Activated naive CD4-positive, alpha-beta T cell treated with anti-CD3 and anti-CD28 coated beads, Interleukin-2, amount 50 U/mL, for 16 hours (primary cell): ENCODE data around the gene MYRFL.
"Not testable (repeated sequence)": the region's sequence is repeated elsewhere in the genome, so short reads cannot be mapped to it uniquely, and the experiment has no call there.

ENCODE experiments used
- DNase-seq: peaks from one replicate; pipeline ENCODE4 v3.0.0-alpha.2; 2020

The MYRFL gene

DNA sequence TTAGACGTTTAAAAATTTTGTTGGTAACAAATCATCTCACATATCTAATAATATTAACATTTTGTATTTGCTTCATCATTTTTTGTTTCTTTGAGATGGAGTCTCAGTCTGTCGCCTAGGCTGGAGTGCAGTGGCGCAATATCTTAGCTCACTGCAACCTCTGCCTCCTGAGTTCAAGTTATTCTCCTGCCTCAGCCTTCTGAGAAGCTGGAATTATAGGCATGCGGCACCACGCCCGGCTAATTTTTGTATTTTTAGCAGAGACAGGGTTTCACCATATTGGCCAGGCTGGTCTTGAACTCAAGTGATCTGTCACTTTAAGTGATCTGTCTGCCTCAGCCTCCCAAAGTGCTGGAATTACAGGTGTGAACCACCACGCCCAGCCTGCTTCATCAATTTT lies 169.1 kb downstream of the MYRFL start:
- not testable (repeated sequence) for DNase-seq

DNA sequence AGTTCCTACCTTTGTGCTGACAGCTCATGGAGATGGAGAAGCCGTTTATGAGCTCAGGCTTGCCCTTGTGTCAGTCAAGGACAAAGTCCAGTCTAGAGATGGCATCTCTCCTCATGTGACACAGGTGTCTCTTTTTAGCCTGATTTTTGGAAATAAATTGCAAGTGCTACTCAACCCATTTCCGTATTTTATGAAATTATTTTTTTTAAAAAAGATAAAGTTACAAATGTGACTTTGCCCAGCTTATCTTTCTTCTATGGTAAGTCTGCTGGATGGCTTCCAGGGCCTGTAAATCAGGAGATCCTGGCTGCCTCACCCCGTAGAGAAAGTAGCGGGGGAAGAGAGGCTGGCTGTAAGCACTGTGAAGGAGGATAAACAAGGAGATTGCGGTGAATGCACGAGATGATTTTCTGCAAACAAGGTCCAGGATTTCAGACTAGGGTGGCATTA lies 169.7 kb downstream of the MYRFL start:
- DNase-seq, result no peak

DNA sequence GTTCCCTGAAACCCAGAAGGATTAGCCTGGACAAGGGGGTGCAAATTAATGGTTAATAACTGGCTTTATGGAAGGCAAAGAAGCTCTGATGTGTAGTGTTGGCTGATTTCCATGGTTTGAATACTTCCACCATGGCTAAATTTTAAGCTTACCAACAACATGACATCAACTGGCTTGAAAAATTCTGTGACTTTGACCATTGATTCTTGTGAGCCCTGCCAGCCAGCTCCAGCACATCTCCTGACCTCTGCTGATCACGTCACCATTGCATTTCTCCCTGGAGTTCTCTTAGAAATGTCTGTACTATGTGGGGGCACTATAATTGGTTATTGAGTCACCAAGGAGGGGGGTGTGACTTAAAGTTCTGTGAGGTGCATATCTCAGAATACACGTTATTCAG lies 171.2 kb downstream of the MYRFL start:
- no peak for DNase-seq

DNA sequence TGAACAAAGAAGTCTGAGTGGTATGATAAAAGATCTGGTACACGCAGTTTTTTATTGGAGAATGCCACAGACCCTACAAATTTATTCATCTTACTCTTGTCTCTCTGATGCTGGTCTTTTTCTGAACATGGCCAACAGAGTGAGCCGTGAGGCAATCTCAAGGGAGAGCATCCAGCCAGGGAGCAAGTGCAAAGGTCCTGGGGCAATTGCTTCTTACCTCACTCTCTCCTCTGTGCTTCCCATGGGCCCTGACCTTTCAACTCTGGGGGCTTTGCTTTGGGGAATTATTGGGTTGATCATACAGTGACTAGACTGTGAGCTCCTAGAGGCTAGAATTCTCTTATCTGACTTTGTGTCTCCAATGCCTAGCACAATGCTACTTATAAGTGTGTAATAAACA lies 171.7 kb downstream of the MYRFL start:
- DNase-seq, result no peak

DNA sequence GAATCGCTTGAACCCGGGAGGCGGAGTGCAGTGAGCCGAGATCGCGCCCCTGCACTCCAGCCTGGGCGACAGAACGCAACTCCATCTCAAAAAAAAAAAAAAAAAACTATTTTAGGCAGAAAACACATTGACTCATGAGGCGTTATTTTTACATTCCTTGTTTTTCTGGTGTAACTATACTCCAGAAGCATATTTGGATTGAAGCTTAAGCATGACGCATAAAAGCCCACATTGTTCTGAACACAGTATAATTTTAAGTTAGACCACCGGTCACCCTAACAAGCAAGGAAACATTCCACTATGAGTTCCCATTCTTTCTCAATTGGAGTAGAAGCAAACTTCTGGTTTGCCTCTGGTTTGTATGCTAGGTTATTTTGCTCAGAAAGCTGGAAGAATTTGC lies 173.0 kb downstream of the MYRFL start:
- DNase-seq, result no peak

DNA sequence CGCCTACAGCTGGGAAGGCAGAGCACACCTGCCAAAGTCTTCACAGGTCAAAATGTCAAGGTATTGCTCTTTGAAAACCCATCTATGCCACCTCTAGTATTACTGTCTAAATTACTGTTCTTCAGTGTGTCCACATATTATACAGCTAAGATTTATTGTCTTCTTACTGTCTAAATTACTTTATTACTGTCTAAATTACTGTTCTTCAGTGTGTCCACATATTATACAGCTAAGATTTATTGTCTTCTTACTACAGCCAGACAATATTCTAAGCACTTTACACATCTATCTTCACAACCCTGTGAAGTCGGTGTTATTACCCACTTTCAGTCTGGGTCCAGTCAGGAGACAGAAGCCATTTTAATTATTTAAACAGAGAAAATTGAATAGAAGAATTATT lies 173.9 kb downstream of the MYRFL start:
- DNase-seq, result no peak

DNA sequence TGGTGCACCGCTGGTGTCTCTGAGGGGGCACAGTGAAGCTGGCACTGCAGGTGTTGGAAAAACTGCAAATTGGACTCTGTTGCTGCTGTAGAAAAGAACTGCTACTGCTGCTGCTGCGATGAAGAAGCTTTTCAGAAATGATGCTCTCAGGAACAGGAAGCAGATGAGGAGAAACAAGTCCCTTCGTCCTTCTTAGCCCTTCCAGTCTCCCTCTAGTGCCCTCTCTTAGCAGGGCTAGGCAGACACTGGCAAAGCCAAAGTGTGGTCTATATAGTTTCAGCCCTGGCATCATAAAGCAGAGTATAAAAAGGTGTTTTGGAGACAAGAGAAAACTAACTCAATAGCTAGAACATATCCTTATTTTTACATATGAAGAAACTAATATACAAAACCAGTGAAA lies 174.5 kb downstream of the MYRFL start:
- no peak for DNase-seq

DNA sequence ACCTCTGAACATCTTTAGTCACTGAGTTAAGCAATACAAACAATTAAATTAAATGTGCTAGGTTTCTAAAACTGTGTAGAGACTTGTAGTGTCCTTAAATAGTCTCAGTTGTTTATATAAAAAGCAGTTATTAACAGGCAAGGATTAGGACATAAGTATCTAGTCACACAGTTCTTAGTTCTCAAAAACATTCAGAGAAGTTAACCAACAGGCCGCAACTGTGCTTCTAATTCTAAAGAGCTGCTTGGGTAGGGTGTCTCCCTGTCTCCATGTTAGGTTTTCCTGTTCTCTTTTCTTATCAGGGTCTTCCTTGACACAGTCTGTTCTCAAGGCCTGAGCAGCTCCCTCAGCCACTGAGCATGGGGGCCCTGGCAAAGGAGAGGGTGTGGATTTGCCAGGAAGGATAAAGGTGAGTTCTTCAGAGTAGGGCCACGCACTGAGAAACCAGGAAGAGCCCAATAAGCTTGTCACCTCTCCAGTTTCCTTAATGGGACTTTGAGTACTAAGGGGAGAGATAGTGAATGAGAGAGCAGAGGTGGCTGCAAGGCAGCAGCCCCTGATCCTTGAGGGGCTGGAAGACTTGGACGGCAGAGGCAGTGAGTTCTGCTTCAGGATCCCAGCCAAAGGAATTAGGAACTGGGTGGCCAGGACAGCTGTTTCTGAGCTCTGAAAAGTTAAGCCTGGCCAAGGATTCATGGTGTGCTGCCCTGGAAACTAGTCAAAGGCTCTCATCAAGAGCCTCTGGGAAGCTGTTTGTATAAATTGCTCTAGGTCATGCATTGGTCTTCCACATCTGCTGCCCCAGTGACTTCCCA lies 177.3 kb downstream of the MYRFL start:
- DNase-seq, result no peak

DNA sequence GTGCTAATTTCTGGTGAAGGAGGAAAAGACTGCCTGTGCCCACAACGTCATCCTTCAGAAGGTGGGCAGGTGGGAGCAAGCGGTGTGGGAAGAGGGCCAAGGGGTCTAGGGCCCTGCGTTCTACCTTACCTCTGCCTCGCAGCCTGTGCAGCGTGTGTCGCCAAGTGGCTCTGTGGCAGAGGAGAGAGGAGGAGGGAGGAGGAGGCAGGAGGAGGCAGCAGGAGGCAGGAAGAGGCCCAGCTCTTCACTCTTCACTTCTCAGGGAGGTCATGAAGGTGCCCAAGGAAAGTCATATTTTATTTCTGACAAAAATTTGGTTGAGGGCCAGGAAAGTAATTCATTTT lies 177.9 kb downstream of the MYRFL start:
- no peak for DNase-seq

DNA sequence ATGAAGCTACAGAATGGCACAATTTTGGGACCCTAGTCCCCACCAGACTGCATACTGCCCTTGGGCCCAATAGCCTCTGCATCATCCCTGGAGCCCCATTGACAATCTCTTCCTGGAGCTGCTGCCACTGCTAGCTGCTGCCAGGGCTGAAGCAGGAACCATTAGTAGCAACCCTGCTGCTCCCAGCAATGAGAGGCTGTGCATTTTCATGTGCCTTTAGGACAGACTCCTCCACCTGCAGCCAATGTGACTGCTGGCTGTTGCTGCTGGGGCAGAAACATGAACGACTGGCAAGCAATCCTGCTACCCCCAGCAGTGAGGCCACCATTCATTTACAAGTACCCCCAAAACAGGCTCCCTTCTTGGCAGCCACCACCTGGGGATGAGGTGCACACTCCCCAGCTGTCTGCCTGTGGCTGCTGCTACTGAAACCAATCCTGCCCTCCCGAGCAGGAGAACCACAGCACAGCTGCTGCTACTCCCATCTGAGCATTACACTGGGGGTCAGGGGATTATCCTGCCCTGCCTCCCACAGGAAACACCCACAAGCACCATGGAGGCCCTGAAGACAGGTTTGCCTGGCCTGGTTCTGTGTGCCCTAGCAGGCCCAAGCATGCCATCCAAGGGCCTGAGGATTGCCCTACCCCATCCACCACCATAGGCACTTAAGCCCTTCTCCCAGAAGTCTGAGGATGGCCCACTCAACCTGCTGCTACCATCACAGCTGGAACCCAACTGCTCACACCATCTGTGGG lies 181.0 kb downstream of the MYRFL start:
- no peak for DNase-seq

DNA sequence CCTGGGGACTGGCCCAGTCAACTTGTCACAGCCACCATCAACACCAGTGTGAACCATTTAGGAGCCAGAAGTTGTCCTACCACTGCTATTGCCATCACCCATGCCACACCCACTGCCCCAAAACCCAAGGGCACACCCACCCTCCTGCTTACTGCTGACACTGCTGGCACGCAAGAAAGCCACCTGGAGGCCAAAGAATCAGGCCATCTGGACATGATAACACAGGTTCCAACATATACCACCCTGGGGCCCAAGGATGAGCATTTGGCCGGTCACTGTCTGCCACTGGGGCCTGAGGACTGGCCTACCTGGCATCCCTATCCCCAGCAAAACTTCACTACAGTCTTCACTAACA lies 181.6 kb downstream of the MYRFL start:
- DNase-seq, result no peak

DNA sequence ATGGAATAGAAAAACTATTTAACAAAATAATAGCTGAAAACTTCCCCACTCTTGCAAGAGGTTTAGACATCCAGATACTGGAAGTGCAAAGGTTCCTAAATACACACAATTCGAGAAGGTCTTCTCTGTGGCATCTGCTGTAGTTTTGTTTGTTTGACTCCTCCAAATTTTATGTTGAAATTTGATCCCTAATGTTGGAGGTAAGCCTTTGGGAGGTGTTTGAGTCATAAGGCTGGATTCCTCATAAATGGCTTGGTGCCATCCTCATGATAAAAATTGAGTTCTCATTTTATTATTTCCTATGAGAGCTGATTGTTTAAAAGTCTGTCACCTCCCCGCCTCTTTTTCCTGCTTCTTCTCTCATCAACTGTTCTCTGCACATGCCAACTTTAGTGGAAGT lies 182.7 kb downstream of the MYRFL start:
- DNase-seq, result no peak
